B cell (primary cell): ENCODE measurements around the gene PARK7. TPM values are rescaled to one million over a fixed set of nuclear protein-coding genes. Genes with fewer than 3 reads are reported as not detected.

Experiments
- ATAC-seq: fragments of 200-7000 bp; cut with Tn5 transposase; one replicate; pipeline ENCODE4 v1.10.0; 2021; ENCODE audit warnings: low read depth, mild to moderate bottlenecking, moderate number of reproducible peaks, moderate library complexity
- CTCF ChIA-PET: fragments of 350-600 bp; sonication (Branson Sonifier 250); formaldehyde crosslinking; loops from one replicate; lab custom pipeline; 2021; ENCODE audit warnings: antibody characterized with exemption, inconsistent platforms; lab: Charles Lee
- POLR2A ChIA-PET: fragments of 350-600 bp; sonication (Branson Sonifier 250); formaldehyde crosslinking; loops from one replicate; lab custom pipeline; 2021; ENCODE audit warnings: antibody characterized with exemption; lab: Charles Lee
- DNase-seq: peaks from one replicate; pipeline ENCODE4 v3.0.0; 2013
- H2AFZ ChIP-seq: 2 replicates; pipeline ENCODE4 v1.6.1; 2012; ENCODE audit warnings: mild to moderate bottlenecking, low read depth, low read length; ENCODE audit not compliant: insufficient read depth, poor library complexity, severe bottlenecking
- H3K27ac ChIP-seq, 2 donors: 1 replicate in 1 of 2; 2 replicates in 1 of 2; pipeline ENCODE4 v1.5.1; 2012 to 2013; ENCODE audit warnings: low read length in 2 of 2, mild to moderate bottlenecking in 2 of 2, moderate library complexity in 1 of 2
- H3K27me3 ChIP-seq, 4 experiments: fragments of 200-600 bp in 1 of 4; sonication (generic) in 1 of 4; replicated peaks in 1 of 4; 1 replicate in 2 of 4; 2 replicates in 2 of 4; pipeline versions ENCODE4 v1.6.1 to v1.7.0; 2013 to 2016; ENCODE audit warnings: low read length in 3 of 4, mild to moderate bottlenecking in 2 of 4, mixed read lengths in 1 of 4, moderate library complexity in 1 of 4; ENCODE audit not compliant: insufficient read depth in 4 of 4, control insufficient read depth in 3 of 4; ENCODE audit errors: control extremely low read depth in 1 of 4
- H3K36me3 ChIP-seq, 2 experiments: replicated peaks in 1 of 2; 1 replicate in 1 of 2; 2 replicates in 1 of 2; pipeline versions ENCODE4 v1.6.1 to v1.7.1; 2013; ENCODE audit warnings: low read length in 1 of 2; ENCODE audit not compliant: insufficient read depth in 2 of 2, control insufficient read depth in 1 of 2; ENCODE audit errors: control extremely low read depth in 1 of 2, extremely low read depth in 1 of 2
- H3K4me1 ChIP-seq, 2 donors: fragments of 200-600 bp in 1 of 2; sonication (generic) in 1 of 2; 1 replicate in 1 of 2; 2 replicates in 1 of 2; pipeline versions ENCODE4 v1.5.1 to v1.6.1; 2013 to 2017; ENCODE audit warnings: low read length in 2 of 2; ENCODE audit not compliant: control insufficient read depth in 2 of 2, insufficient read depth in 2 of 2
- H3K4me2 ChIP-seq: replicated peaks from 2 replicates; pipeline ENCODE3; 2012; ENCODE audit warnings: mild to moderate bottlenecking, low read depth, low read length; ENCODE audit not compliant: poor library complexity, severe bottlenecking
- H3K4me3 ChIP-seq, 5 experiments: fragments of 200-600 bp in 1 of 5; sonication (generic) in 1 of 5; 1 replicate in 3 of 5; 2 replicates in 2 of 5; pipeline versions ENCODE4 v1.5.1 to v1.7.0; 2011 to 2016; ENCODE audit warnings: low read length in 4 of 5, mild to moderate bottlenecking in 4 of 5, low read depth in 2 of 5, control low read depth in 1 of 5, moderate library complexity in 1 of 5; ENCODE audit not compliant: insufficient read depth in 1 of 5; ENCODE audit errors: control extremely low read depth in 1 of 5, extremely low read depth in 1 of 5
- H3K79me2 ChIP-seq: fragments of 200-600 bp; sonication (generic); one replicate; pipeline ENCODE4 v1.6.0; 2016; ENCODE audit warnings: low read length; ENCODE audit not compliant: control insufficient read depth, insufficient read depth
- H3K9ac ChIP-seq: fragments of 200-600 bp; sonication (generic); 2 replicates; pipeline ENCODE4 v1.6.1; 2017; ENCODE audit warnings: mild to moderate bottlenecking, low read length, moderate library complexity
- H3K9me3 ChIP-seq, 3 donors: one replicate each; pipeline versions ENCODE4 v1.6.1 to v1.7.1; 2013; ENCODE audit warnings: low read length in 2 of 3; ENCODE audit not compliant: control insufficient read depth in 2 of 3, insufficient read depth in 1 of 3; ENCODE audit errors: control extremely low read depth in 1 of 3
- H4K20me1 ChIP-seq: 2 replicates; pipeline ENCODE4 v1.6.0; 2012; ENCODE audit warnings: mild to moderate bottlenecking, low read length; ENCODE audit not compliant: insufficient read depth, control insufficient read depth, poor library complexity, severe bottlenecking
- H3K27ac Mint-ChIP-seq: one replicate; pipeline ENCODE4 v1.8.0; 2021; ENCODE audit warnings: mixed read lengths
- H3K27me3 Mint-ChIP-seq: one replicate; pipeline ENCODE4 v1.8.0; 2021; ENCODE audit warnings: mixed read lengths
- H3K4me1 Mint-ChIP-seq: one replicate; pipeline ENCODE4 v1.8.0; 2021; ENCODE audit warnings: mixed read lengths
- H3K4me3 Mint-ChIP-seq: one replicate; pipeline ENCODE4 v1.8.0; 2021; ENCODE audit warnings: mixed read lengths
- H3K9me3 Mint-ChIP-seq: one replicate; pipeline ENCODE4 v1.8.0; 2022; ENCODE audit warnings: mixed read lengths; ENCODE audit not compliant: insufficient read depth
- CTCF ChIP-seq: fragments of 200-600 bp; IDR thresholded peaks from one replicate; pipeline ENCODE4 v1.8.0; 2022; ENCODE audit warnings: antibody characterized with exemption, mild to moderate bottlenecking
- EZH2 ChIP-seq: IDR thresholded peaks from 2 replicates; pipeline ENCODE4 v1.6.1; 2012; ENCODE audit warnings: borderline replicate concordance, low read depth, mild to moderate bottlenecking, moderate library complexity, low read length; ENCODE audit not compliant: insufficient read depth, poor library complexity, severe bottlenecking
- WGBS: methylation state at CpG from one replicate; pipeline ENCODE4 v1.1.5; 2013; ENCODE audit warnings: missing lambda C conversion rate; ENCODE audit not compliant: insufficient coverage; 5-methylcytosine and 5-hydroxymethylcytosine counted together
- intact Hi-C: fragments of 100-400 bp; cut with micrococcal nuclease; formaldehyde crosslinking; loops from one replicate; pipeline ENCODE4 v1.10.0; 2022
- polyA plus RNA-seq: library from polyadenylated mRNA; depleted of rRNA; stranded (reverse); fragments of >200 nt; gene quantifications from 2 replicates; pipeline ENCODE4 v1.2.3, GENCODE V29; 2012
- total RNA-seq, 2 donors: library from RNA; stranded (reverse); fragments of 120-200 nt in 1 of 2; gene quantifications; 1 replicate in 1 of 2; 2 replicates in 1 of 2; pipeline versions ENCODE4 v1.2.3 to v1.2.4, GENCODE V29; 2013 to 2022

PARK7 gene
- total and polyA plus RNA-seq, 2 donors (not counting 1 experiment from before 2014, with no cell fraction given): 63.9 to 118 TPM

GRCh38 chr1:7960867-7961215, 670 bp upstream of the PARK7 start:
- ATAC-seq (no peak), DNase-seq (no peak)
- H3K27me3 ChIP-seq: no peaks in the 10 kb centered on the region
- H3K79me2 ChIP-seq: peaks cover 44% of the 10 kb centered on the region
- intact Hi-C loops: loop anchor here (5.0 kb wide), 3 partner anchors 189 to 856 kb away; partner anchors contain the start of genes RERE and VAMP3
- 12% methylated on average over 3 of the region's 3 CpGs for WGBS
- H3K4me3 ChIP-seq: peak overlapping the region; percentile 48 to 90 (median 81)
- peaks cover 14% of the 10 kb centered on the region for H4K20me1 ChIP-seq
- Mint-ChIP-seq H3K4me3 (peak overlapping the region; percentile 97), H3K9me3 (no peaks in the 10 kb centered on the region), H3K4me1 (peaks cover 43% of the 10 kb centered on the region), H3K27me3 (no peaks in the 10 kb centered on the region), H3K27ac (peak overlapping the region; percentile 98)
- CTCF ChIA-PET: no interaction called here
- TF ChIP-seq EZH2 (no peak), CTCF (no peak)
- peak overlapping the region; percentile 77 for H3K4me2 ChIP-seq
- POLR2A ChIA-PET: no interaction called here
- H3K9ac ChIP-seq: peak overlapping the region; percentile 96
- H3K27ac ChIP-seq: peak overlapping the region; percentile 48 to 99
- H3K9me3 ChIP-seq: no peaks in the 10 kb centered on the region
- H2AFZ ChIP-seq: peak overlapping the region; percentile 80
- peaks cover under 1 to 20% of the 10 kb centered on the region in 2 experiments for H3K36me3 ChIP-seq
- peaks cover 19 to 23% of the 10 kb centered on the region in 2 donors for H3K4me1 ChIP-seq

- no peak for ATAC-seq
- Histone ChIP-seq H3K4me2 (peak overlapping the region; percentile 77), H3K36me3 (peaks cover 6 to 30% of the 10 kb centered on the region in 2 experiments), H3K79me2 (peaks cover 55% of the 10 kb centered on the region), H3K9ac (peak overlapping the region; percentile 96), H3K27me3 (no peaks in the 10 kb centered on the region), H3K27ac (peak overlapping the region; percentile 88 to 99), H3K9me3 (no peaks in the 10 kb centered on the region), H2AFZ (peak overlapping the region; percentile 76), H4K20me1 (peaks cover 23% of the 10 kb centered on the region), H3K4me1 (peaks cover 19 to 23% of the 10 kb centered on the region in 2 donors), H3K4me3 (peak overlapping the region; percentile 30 to 90 (median 67))
- WGBS: 0% methylated on average over 6 of the region's 10 CpGs
- H3K27me3 Mint-ChIP-seq: no peaks in the 10 kb centered on the region
- ChIA-PET CTCF (interaction anchor here (0.6 kb wide), 2 partner anchors 53 kb away, joined by 3 read pairs; no protein-coding TSS in a partner anchor), POLR2A (interaction anchor here (0.6 to 0.7 kb wide), 2 partner anchors 13 to 855 kb away, joined by 4 to 5 read pairs; partner anchors contain the start of gene RERE)
- TF ChIP-seq CTCF (no peak), EZH2 (no peak)
- intact Hi-C loops: loop anchor here (1.0 to 5.0 kb wide), 4 partner anchors 8 to 855 kb away; partner anchors contain the start of genes RERE and VAMP3
- H3K9me3 Mint-ChIP-seq: no peaks in the 10 kb centered on the region
- no peak for DNase-seq
- peak overlapping the region; percentile 96 for H3K27ac Mint-ChIP-seq
- peak overlapping the region; percentile 97 for H3K4me3 Mint-ChIP-seq
- peaks cover 45% of the 10 kb centered on the region for H3K4me1 Mint-ChIP-seq
These were observed 464 bp downstream of the PARK7 start for GRCh38 chr1:7962014-7962335.
